Panc1 (cell line): Measurements from ENCODE around the gene EMC1. TPM values are rescaled to one million over a fixed set of nuclear protein-coding genes. Genes with fewer than 3 reads are reported as not detected.

Experiments used
- ATAC-seq: fragments of 200-7000 bp; cut with Tn5 transposase; 2 replicates; pipeline ENCODE4 v1.9.1; 2020; ENCODE audit warnings: mild to moderate bottlenecking, moderate library complexity
- BruUV-seq: library from RNA; stranded (reverse); fragments of 400-500 nt; replicated peaks from 2 replicates; lab custom pipeline; 2021; lab: Mats Ljungman, UMichigan
- CTCF ChIA-PET: fragments of 300-600 bp; sonication (Branson Sonifier 250); formaldehyde crosslinking; loops from one replicate; lab custom pipeline; 2022; ENCODE audit warnings: antibody characterized with exemption; lab: Charles Lee
- POLR2A ChIA-PET: fragments of 300-600 bp; sonication (Branson Sonifier 250); formaldehyde crosslinking; loops from one replicate; lab custom pipeline; 2022; ENCODE audit warnings: antibody characterized with exemption; lab: Charles Lee
- DNase-seq: peaks from one replicate; pipeline ENCODE4 v3.0.0-alpha.2; 2010; ENCODE audit warnings: low read depth, low spot score
- H3K27ac ChIP-seq: 2 replicates; pipeline ENCODE4 v1.5.1; 2011; ENCODE audit warnings: mild to moderate bottlenecking, low read length, inconsistent platforms
- H3K27me3 ChIP-seq: fragments of 200-500 bp; sonication (Bioruptor generic); 2 replicates; pipeline ENCODE4 v1.6.0; 2014; ENCODE audit warnings: low read length, inconsistent platforms; ENCODE audit not compliant: control insufficient read depth, insufficient read depth
- H3K36me3 ChIP-seq: fragments of 200-500 bp; sonication (Bioruptor generic); 2 replicates; pipeline ENCODE4 v1.5.1; 2014; ENCODE audit warnings: inconsistent platforms, mild to moderate bottlenecking, low read length, moderate library complexity; ENCODE audit not compliant: control insufficient read depth, insufficient read depth
- H3K4me1 ChIP-seq: 2 replicates; pipeline ENCODE4 v1.5.1; 2011; ENCODE audit warnings: inconsistent platforms, mild to moderate bottlenecking, low read length, moderate library complexity; ENCODE audit not compliant: control insufficient read depth, insufficient read depth
- H3K4me3 ChIP-seq, 2 experiments: 2 replicates each; pipeline ENCODE4 v1.5.1; 2011 to 2012; ENCODE audit warnings: low read depth in 2 of 2, low read length in 2 of 2, mild to moderate bottlenecking in 2 of 2, inconsistent platforms in 1 of 2, moderate library complexity in 1 of 2
- H3K9me3 ChIP-seq: fragments of 200-500 bp; sonication (Bioruptor generic); 2 replicates; pipeline ENCODE4 v1.5.1; 2014; ENCODE audit warnings: low read depth, mild to moderate bottlenecking, inconsistent platforms, low read length, moderate library complexity; ENCODE audit not compliant: control insufficient read depth, insufficient read depth
- POLR2AphosphoS5 ChIP-seq: IDR thresholded peaks from 2 replicates; pipeline ENCODE4 v1.6.1; 2012; ENCODE audit warnings: mild to moderate bottlenecking, low read depth, low read length, moderate library complexity
- SIN3A ChIP-seq: IDR thresholded peaks from 2 replicates; pipeline ENCODE4 v1.6.1; 2012; ENCODE audit warnings: low read depth, mild to moderate bottlenecking, low read length, moderate library complexity, borderline replicate concordance; ENCODE audit not compliant: insufficient read depth
- TCF7L2 ChIP-seq: IDR thresholded peaks from 2 replicates; pipeline ENCODE4 v1.6.1; 2011; ENCODE audit warnings: mild to moderate bottlenecking, low read depth, low read length, inconsistent platforms
- in situ Hi-C: cut with HindIII; loops from 2 replicates; pipeline ENCODE4 v1.10.0; 2016; ENCODE audit warnings: low sequenced_read_pairs, low pct_unique_long_range_greater_than_20kb
- intact Hi-C: fragments of 100-400 bp; cut with micrococcal nuclease; formaldehyde crosslinking; loops from one replicate; pipeline ENCODE4 v1.10.0; 2022; ENCODE audit not compliant: unreplicated experiment
- total RNA-seq: library from RNA; stranded (reverse); gene quantifications from one replicate; pipeline ENCODE4 v1.2.1, GENCODE V29; 2021; ENCODE audit not compliant: unreplicated experiment
- TF ChIP-seq, protein P1 (sequence below): fragments of 450-650 bp; IDR thresholded peaks from 2 replicates; pipeline ENCODE4 v1.5.1; 2017; ENCODE audit warnings: mild to moderate bottlenecking
- TF ChIP-seq, protein P2 (sequence below), 2 experiments: IDR thresholded peaks; 2 replicates each; pipeline ENCODE4 v1.6.1; 2011 to 2012; ENCODE audit warnings: low read depth in 2 of 2, control low read depth in 1 of 2, low read length in 1 of 2, mild to moderate bottlenecking in 1 of 2, moderate library complexity in 1 of 2; ENCODE audit not compliant: insufficient read depth in 1 of 2

EMC1 gene
- total RNA-seq, 1 experiment from 2014 or later, result 103 TPM

DNA sequence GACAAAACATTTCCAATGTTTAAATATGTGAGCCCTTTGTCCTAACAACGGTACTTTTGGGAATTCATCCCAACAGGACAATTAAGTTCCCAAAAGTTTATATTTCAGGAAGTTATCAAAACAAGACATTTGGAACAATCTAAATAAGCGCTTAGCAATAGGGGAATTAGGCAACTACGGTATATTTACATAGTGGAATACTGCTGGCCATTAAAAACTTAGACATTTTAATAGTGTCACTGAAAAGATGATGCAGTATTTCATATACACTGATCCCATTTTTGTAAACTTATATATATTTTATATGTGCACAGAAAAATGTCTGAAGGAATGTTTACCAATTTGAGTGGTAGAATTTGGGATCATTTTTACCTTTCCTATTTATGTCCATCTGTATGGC is 62.1 kb downstream of the EMC1 start:
- TF ChIP-seq, protein P1, sequence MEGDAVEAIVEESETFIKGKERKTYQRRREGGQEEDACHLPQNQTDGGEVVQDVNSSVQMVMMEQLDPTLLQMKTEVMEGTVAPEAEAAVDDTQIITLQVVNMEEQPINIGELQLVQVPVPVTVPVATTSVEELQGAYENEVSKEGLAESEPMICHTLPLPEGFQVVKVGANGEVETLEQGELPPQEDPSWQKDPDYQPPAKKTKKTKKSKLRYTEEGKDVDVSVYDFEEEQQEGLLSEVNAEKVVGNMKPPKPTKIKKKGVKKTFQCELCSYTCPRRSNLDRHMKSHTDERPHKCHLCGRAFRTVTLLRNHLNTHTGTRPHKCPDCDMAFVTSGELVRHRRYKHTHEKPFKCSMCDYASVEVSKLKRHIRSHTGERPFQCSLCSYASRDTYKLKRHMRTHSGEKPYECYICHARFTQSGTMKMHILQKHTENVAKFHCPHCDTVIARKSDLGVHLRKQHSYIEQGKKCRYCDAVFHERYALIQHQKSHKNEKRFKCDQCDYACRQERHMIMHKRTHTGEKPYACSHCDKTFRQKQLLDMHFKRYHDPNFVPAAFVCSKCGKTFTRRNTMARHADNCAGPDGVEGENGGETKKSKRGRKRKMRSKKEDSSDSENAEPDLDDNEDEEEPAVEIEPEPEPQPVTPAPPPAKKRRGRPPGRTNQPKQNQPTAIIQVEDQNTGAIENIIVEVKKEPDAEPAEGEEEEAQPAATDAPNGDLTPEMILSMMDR, result no peak
- no peak for TF ChIP-seq POLR2AphosphoS5
- no peak for TF ChIP-seq TCF7L2
- TF ChIP-seq, protein P2, sequence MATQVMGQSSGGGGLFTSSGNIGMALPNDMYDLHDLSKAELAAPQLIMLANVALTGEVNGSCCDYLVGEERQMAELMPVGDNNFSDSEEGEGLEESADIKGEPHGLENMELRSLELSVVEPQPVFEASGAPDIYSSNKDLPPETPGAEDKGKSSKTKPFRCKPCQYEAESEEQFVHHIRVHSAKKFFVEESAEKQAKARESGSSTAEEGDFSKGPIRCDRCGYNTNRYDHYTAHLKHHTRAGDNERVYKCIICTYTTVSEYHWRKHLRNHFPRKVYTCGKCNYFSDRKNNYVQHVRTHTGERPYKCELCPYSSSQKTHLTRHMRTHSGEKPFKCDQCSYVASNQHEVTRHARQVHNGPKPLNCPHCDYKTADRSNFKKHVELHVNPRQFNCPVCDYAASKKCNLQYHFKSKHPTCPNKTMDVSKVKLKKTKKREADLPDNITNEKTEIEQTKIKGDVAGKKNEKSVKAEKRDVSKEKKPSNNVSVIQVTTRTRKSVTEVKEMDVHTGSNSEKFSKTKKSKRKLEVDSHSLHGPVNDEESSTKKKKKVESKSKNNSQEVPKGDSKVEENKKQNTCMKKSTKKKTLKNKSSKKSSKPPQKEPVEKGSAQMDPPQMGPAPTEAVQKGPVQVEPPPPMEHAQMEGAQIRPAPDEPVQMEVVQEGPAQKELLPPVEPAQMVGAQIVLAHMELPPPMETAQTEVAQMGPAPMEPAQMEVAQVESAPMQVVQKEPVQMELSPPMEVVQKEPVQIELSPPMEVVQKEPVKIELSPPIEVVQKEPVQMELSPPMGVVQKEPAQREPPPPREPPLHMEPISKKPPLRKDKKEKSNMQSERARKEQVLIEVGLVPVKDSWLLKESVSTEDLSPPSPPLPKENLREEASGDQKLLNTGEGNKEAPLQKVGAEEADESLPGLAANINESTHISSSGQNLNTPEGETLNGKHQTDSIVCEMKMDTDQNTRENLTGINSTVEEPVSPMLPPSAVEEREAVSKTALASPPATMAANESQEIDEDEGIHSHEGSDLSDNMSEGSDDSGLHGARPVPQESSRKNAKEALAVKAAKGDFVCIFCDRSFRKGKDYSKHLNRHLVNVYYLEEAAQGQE (IDR thresholded peaks at IDR 0.05; ENCODE audit: insufficient read depth in 1 of 2, low read depth in 2 of 2, low read length in 1 of 2), result no peak
- TF ChIP-seq SIN3A, result no peak
- intact Hi-C loops (no loop called here), in situ Hi-C loops (no loop called here)
- no peak overlapping the region for H3K4me3 ChIP-seq
- H3K36me3 ChIP-seq, result peaks cover 40% of the 10 kb centered on the region
- no TSS peak for BruUV-seq
- no peak overlapping the region for H3K27ac ChIP-seq
- ATAC-seq (no peak), DNase-seq (no peak)
- CTCF ChIA-PET, result no interaction called here
- no peaks in the 10 kb centered on the region for H3K9me3 ChIP-seq
- H3K27me3 ChIP-seq, result no peaks in the 10 kb centered on the region
- POLR2A ChIA-PET, result interaction anchor here (0.8 kb wide), 1 partner anchor 44 kb away, joined by 4 read pairs; no protein-coding TSS in a partner anchor
- H3K4me1 ChIP-seq, result no peaks in the 10 kb centered on the region

- Histone ChIP-seq H3K27me3 (no peaks in the 10 kb centered on the region), H3K9me3 (no peaks in the 10 kb centered on the region), H3K4me3 (no peak overlapping the region), H3K4me1 (no peaks in the 10 kb centered on the region), H3K36me3 (peaks cover 41% of the 10 kb centered on the region), H3K27ac (no peak overlapping the region)
- TF ChIP-seq, protein P2 (IDR thresholded peaks at IDR 0.05; ENCODE audit: insufficient read depth in 1 of 2, low read depth in 2 of 2, low read length in 1 of 2), result no peak
- TF ChIP-seq POLR2AphosphoS5 (no peak), SIN3A (no peak), TCF7L2 (no peak)
- TF ChIP-seq, protein P1, result no peak
- BruUV-seq, result no TSS peak
- in situ Hi-C loops (no loop called here), intact Hi-C loops (no loop called here)
- CTCF ChIA-PET, result no interaction called here
- no peak for ATAC-seq
- POLR2A ChIA-PET, result interaction anchor here (0.6 kb wide), 1 partner anchor 14 kb away, joined by 3 read pairs; no protein-coding TSS in a partner anchor
- DNase-seq, result no peak
Measured at GRCh38 chr1:19187852-19188251, 63.5 kb downstream of the EMC1 start.
